Gastrocnemius medialis (tissue), 4 donors: ENCODE results near the gene C8A. TPM values are rescaled to one million over a fixed set of nuclear protein-coding genes. Genes with fewer than 3 reads are reported as not detected.
A peak's percentile ranks its signal among the peaks of the same experiment; 100 is the strongest.

ENCODE experiments used
- ATAC-seq, 2 donors: fragments of 150-250 bp; one replicate each; pipeline ENCODE4 v1.9.1; 2016
- DNase-seq, 2 donors: peaks; one replicate each; pipeline ENCODE4 v3.0.0-alpha.2; 2019
- H3K27ac ChIP-seq, 4 donors: fragments of 200-600 bp; sonication (generic); 1 replicate in 1 of 4; 2 replicates in 3 of 4; pipeline ENCODE4 v1.5.1; 2016 to 2018; ENCODE audit warnings: mild to moderate bottlenecking in 2 of 4, moderate library complexity in 1 of 4
- H3K27me3 ChIP-seq, 3 donors: fragments of 200-600 bp; sonication (generic) in 2 of 3; 1 replicate in 1 of 3; 2 replicates in 2 of 3; pipeline versions ENCODE4 v1.5.1 to v1.6.0; 2016 to 2019; ENCODE audit warnings: mild to moderate bottlenecking in 1 of 3, moderate library complexity in 1 of 3
- H3K36me3 ChIP-seq, 2 donors: fragments of 200-600 bp; sonication (generic) in 1 of 2; one replicate each; pipeline ENCODE4 v1.5.1; 2017 to 2018
- H3K4me1 ChIP-seq, 2 donors: fragments of 200-600 bp; sonication (generic) in 1 of 2; one replicate each; pipeline ENCODE4 v1.5.1; 2016 to 2017; ENCODE audit warnings: mild to moderate bottlenecking in 2 of 2
- H3K4me3 ChIP-seq, 4 donors: fragments of 200-600 bp; sonication (generic) in 3 of 4; 1 replicate in 1 of 4; 2 replicates in 3 of 4; pipeline ENCODE4 v1.5.1; 2016 to 2019; ENCODE audit warnings: mild to moderate bottlenecking in 2 of 4
- H3K9me3 ChIP-seq, 3 donors: fragments of 200-600 bp; sonication (generic) in 2 of 3; 1 replicate in 1 of 3; 2 replicates in 2 of 3; pipeline ENCODE4 v1.5.1; 2016 to 2019
- POLR2A ChIP-seq, 2 donors: fragments of 450-650 bp; IDR thresholded peaks; one replicate each; pipeline ENCODE4 v1.6.1; 2017; ENCODE audit warnings: antibody characterized with exemption in 2 of 2, mild to moderate bottlenecking in 2 of 2, moderate library complexity in 2 of 2
- in situ Hi-C, 4 donors: fragments of 200-750 bp; cut with MboI; loops; one replicate each; pipeline versions ENCODE4 v1.15.0 to v1.8.0; 2017; ENCODE audit warnings: low sequenced_read_pairs in 4 of 4
- intact Hi-C: fragments of 100-400 bp; cut with DNase I; formaldehyde crosslinking; loops from one replicate; pipeline ENCODE4 v1.15.1; 2023; ENCODE audit warnings: low total_unique reads
- total RNA-seq, 4 donors: library from RNA; depleted of rRNA; stranded (reverse); fragments of >200 nt; gene quantifications; one replicate each; pipeline versions ENCODE4 v1.1.0 to v1.2.3, GENCODE V29; 2016
- TF ChIP-seq, protein P1 (sequence below), 5 experiments: fragments of 450-650 bp in 3 of 5; fragments of 200-600 bp in 2 of 5; sonication (generic) in 2 of 5; IDR thresholded peaks in 4 of 5; conservative IDR thresholded peaks in 1 of 5; 1 replicate in 4 of 5; 2 replicates in 1 of 5; pipeline ENCODE4 v1.5.1; 2016 to 2019; ENCODE audit warnings: antibody characterized with exemption in 5 of 5, mild to moderate bottlenecking in 3 of 5, moderate library complexity in 3 of 5

C8A gene
- total RNA-seq, 4 donors from 2014 or later: 0.20 to 0.40 TPM; not detected in 2

DNA sequence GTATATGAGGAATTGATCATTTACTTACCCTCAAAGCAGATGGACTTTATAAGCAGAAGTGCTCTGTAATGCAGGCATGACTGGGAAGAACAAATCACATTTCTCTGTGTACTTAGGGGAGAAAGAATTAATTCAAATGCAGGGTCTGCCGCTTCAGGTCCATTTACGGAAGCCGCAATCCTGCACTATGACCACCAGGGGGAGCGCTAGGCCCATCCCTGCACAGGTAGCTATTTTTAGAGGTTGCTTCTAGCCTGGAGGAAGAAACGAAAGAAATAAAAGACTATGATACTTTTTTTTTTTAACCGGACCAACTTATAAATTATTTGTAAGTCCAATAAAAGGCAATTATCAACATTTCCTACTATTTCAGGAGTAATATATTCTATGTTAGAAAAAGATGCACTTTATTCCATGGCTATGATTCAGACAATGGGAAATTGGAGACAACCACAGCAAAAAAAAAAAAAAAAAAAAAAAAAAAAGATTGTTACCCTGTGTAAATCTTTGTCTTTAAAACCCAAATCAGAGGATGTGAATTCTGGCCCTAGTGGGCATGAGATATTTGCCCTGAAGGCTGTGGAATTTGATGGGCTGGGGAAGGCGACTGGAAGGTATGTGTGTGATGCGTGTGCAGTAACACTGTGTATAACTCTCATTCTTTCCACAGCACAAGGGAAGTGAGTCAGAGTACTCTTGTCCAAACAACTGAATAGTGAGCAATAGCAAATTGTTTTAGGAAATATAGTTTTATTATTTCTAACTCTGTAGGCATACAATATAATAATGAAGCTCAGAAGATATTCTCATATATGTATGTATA is 22.5 kb upstream of the C8A start:
- H3K36me3 ChIP-seq: no peaks in the 10 kb centered on the region
- ATAC-seq: peak; percentile 62 to 71
- H3K9me3 ChIP-seq: no peaks in the 10 kb centered on the region
- TF ChIP-seq, protein P1, sequence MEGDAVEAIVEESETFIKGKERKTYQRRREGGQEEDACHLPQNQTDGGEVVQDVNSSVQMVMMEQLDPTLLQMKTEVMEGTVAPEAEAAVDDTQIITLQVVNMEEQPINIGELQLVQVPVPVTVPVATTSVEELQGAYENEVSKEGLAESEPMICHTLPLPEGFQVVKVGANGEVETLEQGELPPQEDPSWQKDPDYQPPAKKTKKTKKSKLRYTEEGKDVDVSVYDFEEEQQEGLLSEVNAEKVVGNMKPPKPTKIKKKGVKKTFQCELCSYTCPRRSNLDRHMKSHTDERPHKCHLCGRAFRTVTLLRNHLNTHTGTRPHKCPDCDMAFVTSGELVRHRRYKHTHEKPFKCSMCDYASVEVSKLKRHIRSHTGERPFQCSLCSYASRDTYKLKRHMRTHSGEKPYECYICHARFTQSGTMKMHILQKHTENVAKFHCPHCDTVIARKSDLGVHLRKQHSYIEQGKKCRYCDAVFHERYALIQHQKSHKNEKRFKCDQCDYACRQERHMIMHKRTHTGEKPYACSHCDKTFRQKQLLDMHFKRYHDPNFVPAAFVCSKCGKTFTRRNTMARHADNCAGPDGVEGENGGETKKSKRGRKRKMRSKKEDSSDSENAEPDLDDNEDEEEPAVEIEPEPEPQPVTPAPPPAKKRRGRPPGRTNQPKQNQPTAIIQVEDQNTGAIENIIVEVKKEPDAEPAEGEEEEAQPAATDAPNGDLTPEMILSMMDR (IDR thresholded peaks at IDR 0.05 in 4 of 5, conservative IDR thresholded peaks at IDR 0.05 in 1 of 5): peak; percentile 84 to 97 (median 91)
- no peak for TF ChIP-seq POLR2A (IDR thresholded peaks at IDR 0.05)
- H3K27ac ChIP-seq: no peak overlapping the region
- no peak overlapping the region for H3K4me3 ChIP-seq
- in situ Hi-C loops (loop anchor here (5.0 to 25.0 kb wide), 4 partner anchors 230 to 1330 kb away; no protein-coding TSS in a partner anchor), intact Hi-C loops (loop anchor here (1.0 to 5.0 kb wide), 3 partner anchors 229 to 1330 kb away; no protein-coding TSS in a partner anchor)
- DNase-seq: peak; percentile 28 to 38
- H3K27me3 ChIP-seq: no peaks in the 10 kb centered on the region
- H3K4me1 ChIP-seq: no peaks in the 10 kb centered on the region

DNA sequence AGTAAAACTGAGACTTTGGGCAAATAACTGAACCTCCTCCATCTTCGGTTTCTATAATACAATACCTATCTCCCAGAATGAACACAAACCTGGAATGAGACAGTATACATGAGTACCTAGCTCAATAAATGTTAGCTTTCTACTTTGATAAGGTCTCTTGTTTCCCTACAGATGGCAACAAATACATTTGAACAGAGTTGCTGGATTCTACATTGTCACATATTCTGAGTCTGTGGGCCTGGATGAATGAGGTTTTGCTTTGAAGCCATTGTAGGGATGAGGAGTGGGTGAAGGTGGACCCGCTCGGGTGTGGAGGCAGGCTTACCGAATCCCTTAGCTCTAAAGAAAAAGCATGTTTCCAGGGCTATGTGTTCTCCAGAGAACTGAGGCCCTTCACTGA is 21.5 kb upstream of the C8A start:
- no peak for ATAC-seq
- intact Hi-C loops: loop anchor here (5.0 kb wide), 1 partner anchor 1329 kb away; no protein-coding TSS in a partner anchor
- Histone ChIP-seq H3K9me3 (no peaks in the 10 kb centered on the region), H3K36me3 (no peaks in the 10 kb centered on the region), H3K27me3 (no peaks in the 10 kb centered on the region), H3K4me1 (no peaks in the 10 kb centered on the region), H3K27ac (no peak overlapping the region), H3K4me3 (no peak overlapping the region)
- in situ Hi-C loops: loop anchor here (5.0 to 25.0 kb wide), 4 partner anchors 229 to 1329 kb away; no protein-coding TSS in a partner anchor
- TF ChIP-seq, protein P1 (IDR thresholded peaks at IDR 0.05 in 4 of 5, conservative IDR thresholded peaks at IDR 0.05 in 1 of 5): no peak
- no peak for TF ChIP-seq POLR2A (IDR thresholded peaks at IDR 0.05)
- DNase-seq: no peak

DNA sequence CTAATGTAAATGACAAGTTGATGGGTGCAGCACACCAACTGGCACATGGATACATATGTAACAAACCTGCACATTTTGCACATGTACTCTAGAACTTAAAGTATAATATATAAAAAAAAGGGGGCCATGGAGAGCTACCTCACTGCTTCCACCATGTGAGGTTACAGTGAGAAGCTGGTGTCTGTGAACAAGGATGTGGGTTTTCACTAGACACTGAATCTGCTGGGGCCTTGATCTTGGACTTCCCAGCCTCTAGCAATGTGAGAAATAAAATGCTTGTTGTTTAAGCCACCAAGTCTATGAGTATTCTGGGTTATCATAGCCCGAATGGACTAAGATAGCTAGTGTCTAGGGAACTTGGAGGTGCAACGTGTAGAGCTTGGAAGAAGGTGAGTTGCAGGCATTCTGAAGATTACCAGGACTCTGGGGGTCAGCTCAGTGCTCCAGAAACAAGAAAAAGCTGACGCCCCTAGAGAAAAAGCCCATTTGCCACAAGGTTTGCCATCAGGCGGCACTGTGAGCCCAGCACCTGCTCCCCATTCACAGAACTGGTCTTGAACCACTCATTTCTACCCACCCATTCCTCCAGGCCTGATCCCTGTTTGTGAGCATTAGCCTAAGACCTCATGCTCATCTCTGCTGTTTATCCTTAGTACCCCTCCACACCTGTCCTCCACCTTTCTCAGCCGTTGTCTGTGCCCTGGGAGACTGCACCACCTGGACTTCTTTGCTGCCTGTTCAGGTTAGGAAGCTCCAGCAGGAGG is 20.3 kb upstream of the C8A start:
- Histone ChIP-seq H3K27me3 (no peaks in the 10 kb centered on the region), H3K4me1 (no peaks in the 10 kb centered on the region), H3K9me3 (no peaks in the 10 kb centered on the region), H3K36me3 (no peaks in the 10 kb centered on the region), H3K27ac (no peak overlapping the region), H3K4me3 (no peak overlapping the region)
- intact Hi-C loops (loop anchor here (5.0 kb wide), 1 partner anchor 1328 kb away; no protein-coding TSS in a partner anchor), in situ Hi-C loops (loop anchor here (5.0 to 25.0 kb wide), 4 partner anchors 228 to 1328 kb away; no protein-coding TSS in a partner anchor)
- ATAC-seq (no peak), DNase-seq (no peak)
- TF ChIP-seq, protein P1 (IDR thresholded peaks at IDR 0.05 in 4 of 5, conservative IDR thresholded peaks at IDR 0.05 in 1 of 5): no peak
- TF ChIP-seq POLR2A (IDR thresholded peaks at IDR 0.05): no peak

DNA sequence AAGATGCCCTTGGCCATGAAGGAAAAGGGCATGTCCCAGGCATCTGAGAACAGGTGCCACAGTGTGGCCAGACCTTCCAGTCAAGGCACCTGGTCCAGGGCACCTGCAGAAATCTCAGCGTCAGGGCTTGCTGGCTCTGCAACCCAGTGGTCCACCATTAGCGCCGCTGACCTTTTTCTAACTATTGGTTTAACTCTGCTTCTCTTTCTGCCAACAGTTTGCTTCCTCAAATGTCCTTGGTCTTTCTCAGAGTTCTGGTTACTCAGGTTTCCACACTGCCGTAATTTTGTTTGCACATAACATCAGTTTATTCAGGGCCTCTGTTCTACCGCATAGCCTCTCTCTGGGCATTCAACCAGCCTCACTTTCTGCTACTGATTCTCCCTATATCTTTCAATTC is 18.9 kb upstream of the C8A start:
- no peak for TF ChIP-seq POLR2A (IDR thresholded peaks at IDR 0.05)
- TF ChIP-seq, protein P1 (IDR thresholded peaks at IDR 0.05 in 4 of 5, conservative IDR thresholded peaks at IDR 0.05 in 1 of 5): no peak
- in situ Hi-C loops: loop anchor here (25.0 kb wide), 3 partner anchors 227 to 1327 kb away; no protein-coding TSS in a partner anchor
- intact Hi-C loops: no loop called here

More for the DNA sequence above, 18.9 kb upstream of the C8A start:
- Histone ChIP-seq H3K27me3 (no peaks in the 10 kb centered on the region), H3K4me3 (no peak overlapping the region), H3K4me1 (no peaks in the 10 kb centered on the region), H3K9me3 (no peaks in the 10 kb centered on the region), H3K36me3 (no peaks in the 10 kb centered on the region), H3K27ac (no peak overlapping the region)
- DNase-seq (no peak), ATAC-seq (no peak)
